ENCODE results near the gene CASR.
"Not testable (repeated sequence)": the region's sequence is repeated elsewhere in the genome, so short reads cannot be mapped to it uniquely, and the experiment has no call there.

Gene CASR, protein sequence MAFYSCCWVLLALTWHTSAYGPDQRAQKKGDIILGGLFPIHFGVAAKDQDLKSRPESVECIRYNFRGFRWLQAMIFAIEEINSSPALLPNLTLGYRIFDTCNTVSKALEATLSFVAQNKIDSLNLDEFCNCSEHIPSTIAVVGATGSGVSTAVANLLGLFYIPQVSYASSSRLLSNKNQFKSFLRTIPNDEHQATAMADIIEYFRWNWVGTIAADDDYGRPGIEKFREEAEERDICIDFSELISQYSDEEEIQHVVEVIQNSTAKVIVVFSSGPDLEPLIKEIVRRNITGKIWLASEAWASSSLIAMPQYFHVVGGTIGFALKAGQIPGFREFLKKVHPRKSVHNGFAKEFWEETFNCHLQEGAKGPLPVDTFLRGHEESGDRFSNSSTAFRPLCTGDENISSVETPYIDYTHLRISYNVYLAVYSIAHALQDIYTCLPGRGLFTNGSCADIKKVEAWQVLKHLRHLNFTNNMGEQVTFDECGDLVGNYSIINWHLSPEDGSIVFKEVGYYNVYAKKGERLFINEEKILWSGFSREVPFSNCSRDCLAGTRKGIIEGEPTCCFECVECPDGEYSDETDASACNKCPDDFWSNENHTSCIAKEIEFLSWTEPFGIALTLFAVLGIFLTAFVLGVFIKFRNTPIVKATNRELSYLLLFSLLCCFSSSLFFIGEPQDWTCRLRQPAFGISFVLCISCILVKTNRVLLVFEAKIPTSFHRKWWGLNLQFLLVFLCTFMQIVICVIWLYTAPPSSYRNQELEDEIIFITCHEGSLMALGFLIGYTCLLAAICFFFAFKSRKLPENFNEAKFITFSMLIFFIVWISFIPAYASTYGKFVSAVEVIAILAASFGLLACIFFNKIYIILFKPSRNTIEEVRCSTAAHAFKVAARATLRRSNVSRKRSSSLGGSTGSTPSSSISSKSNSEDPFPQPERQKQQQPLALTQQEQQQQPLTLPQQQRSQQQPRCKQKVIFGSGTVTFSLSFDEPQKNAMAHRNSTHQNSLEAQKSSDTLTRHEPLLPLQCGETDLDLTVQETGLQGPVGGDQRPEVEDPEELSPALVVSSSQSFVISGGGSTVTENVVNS

DNA sequence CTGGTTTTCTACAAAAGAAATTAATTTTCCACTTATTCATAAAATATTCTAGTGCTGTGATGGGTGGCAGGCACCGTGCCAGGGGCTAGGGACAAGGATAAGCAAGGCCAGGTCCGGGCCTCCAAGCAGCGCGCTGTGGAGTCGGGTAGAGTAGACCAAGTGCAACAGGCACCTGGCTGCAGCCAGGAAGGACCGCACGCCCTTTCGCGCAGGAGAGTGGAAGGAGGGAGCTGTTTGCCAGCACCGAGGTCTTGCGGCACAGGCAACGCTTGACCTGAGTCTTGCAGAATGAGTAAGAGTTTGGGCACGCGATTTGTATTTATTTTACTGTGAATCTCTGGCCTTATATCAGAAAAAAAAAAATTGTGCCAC is at the start of gene CASR:
TSS of gene CASR (plus strand) at position 148 of the 372 bp plus-strand sequence. CDS start 70,522 bp downstream, outside the sequence.
- Histone ChIP-seq H3K27ac (no peak within 1 kb of the TSS), H3K4me1 (ENCODE audit: control insufficient read depth in 1 of 2, insufficient read depth in 1 of 2, low read depth in 1 of 2, low read length in 1 of 2) (peaks cover 6 to 12% of the 10 kb centered on the region in 2 experiments), H3K27me3 (peaks cover 100% of the 10 kb centered on the region), H3K36me3 (no peaks in the 10 kb centered on the region), H3K9me3 (no peaks in the 10 kb centered on the region), H3K4me3 (ENCODE audit: low read depth in 1 of 2, low read length in 1 of 2) (peak within 1 kb of the TSS; percentile 28 to 38)
- TF ChIP-seq, protein P1, sequence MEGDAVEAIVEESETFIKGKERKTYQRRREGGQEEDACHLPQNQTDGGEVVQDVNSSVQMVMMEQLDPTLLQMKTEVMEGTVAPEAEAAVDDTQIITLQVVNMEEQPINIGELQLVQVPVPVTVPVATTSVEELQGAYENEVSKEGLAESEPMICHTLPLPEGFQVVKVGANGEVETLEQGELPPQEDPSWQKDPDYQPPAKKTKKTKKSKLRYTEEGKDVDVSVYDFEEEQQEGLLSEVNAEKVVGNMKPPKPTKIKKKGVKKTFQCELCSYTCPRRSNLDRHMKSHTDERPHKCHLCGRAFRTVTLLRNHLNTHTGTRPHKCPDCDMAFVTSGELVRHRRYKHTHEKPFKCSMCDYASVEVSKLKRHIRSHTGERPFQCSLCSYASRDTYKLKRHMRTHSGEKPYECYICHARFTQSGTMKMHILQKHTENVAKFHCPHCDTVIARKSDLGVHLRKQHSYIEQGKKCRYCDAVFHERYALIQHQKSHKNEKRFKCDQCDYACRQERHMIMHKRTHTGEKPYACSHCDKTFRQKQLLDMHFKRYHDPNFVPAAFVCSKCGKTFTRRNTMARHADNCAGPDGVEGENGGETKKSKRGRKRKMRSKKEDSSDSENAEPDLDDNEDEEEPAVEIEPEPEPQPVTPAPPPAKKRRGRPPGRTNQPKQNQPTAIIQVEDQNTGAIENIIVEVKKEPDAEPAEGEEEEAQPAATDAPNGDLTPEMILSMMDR (IDR thresholded peaks at IDR 0.05), result no peak

DNA sequence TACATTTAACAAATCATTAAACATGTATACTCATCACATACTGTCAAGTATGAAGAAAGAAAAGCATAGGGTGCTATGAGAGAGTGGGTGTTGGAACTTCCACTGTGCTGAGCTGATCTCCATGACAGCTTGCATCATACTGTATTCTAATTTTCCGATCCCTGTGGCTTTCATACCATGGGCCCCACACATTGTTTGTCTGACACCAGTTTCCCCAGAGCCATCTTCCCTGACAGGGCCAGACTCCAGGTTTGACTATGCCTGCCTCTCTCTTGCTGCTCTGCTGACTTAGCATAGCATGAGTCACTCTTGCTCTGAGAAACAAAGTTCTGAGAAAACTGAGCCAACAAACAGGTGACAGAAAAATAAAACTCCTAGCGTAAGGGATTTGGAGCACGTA is 37.0 kb upstream of the CASR start:
- H3K27me3 ChIP-seq, result no peaks in the 10 kb centered on the region
- no peaks in the 10 kb centered on the region for H3K36me3 ChIP-seq
- no peak overlapping the region for H3K27ac ChIP-seq
- H3K9me3 ChIP-seq, result no peaks in the 10 kb centered on the region
- TF ChIP-seq, protein P1 (IDR thresholded peaks at IDR 0.05), result no peak
- no peaks in the 10 kb centered on the region for H3K4me1 ChIP-seq (ENCODE audit: control insufficient read depth in 1 of 2, insufficient read depth in 1 of 2, low read depth in 1 of 2, low read length in 1 of 2)
- no peak overlapping the region for H3K4me3 ChIP-seq (ENCODE audit: low read depth in 1 of 2, low read length in 1 of 2)

DNA sequence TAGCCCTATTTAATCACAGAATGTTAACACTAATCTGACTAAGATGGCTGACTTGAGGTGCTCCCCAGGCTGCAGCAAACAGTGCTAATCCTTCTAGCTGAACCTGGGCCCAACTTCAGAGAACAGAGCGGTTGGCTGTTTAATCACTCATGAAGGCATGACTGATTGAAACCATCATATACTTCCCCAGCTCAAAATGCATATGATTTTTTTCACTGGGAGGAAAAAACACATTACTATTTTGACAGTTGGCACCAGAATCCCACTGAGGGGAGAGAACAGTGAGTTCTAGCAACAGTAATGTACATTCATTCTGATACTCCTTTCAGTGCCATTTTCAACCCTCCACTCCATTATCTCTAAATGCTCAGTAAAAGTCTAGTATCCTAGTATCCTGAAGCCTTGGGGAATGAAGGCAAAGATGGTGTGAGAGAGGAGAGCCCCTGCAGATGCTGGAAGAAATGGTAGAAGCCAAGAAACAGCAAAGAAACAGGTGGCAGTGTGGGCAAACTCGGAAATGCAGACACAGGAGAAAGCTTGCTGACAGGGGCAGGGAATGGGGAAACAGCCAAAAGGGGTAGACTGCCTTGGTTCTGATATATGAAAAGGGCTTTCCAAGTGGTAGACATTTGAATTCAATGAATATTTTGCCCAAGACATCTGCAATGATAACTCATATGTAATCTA is 34.4 kb upstream of the CASR start:
- no peaks in the 10 kb centered on the region for H3K36me3 ChIP-seq
- no peaks in the 10 kb centered on the region for H3K4me1 ChIP-seq (ENCODE audit: control insufficient read depth in 1 of 2, insufficient read depth in 1 of 2, low read depth in 1 of 2, low read length in 1 of 2)
- H3K27me3 ChIP-seq, result no peaks in the 10 kb centered on the region
- no peak overlapping the region for H3K27ac ChIP-seq
- TF ChIP-seq, protein P1 (IDR thresholded peaks at IDR 0.05), result no peak
- no peak overlapping the region for H3K4me3 ChIP-seq (ENCODE audit: low read depth in 1 of 2, low read length in 1 of 2)
- H3K9me3 ChIP-seq, result no peaks in the 10 kb centered on the region

DNA sequence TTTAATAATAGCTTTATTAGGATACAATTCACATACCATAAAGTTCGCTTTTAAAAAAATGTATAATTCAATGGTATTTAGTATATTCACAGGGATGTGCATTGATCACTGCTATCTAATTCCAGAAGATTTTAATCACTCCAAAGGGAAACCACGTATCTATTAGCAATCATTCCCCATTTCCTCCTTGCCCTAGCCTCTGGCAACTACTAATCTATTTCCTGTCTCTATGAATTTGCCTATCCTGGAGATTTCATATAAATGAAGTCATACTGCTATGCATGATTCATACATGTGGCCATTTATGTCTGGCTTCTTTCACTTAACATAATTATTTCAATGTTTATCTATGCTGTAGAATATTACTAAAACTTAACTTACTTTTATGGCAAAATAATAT is 32.0 kb upstream of the CASR start:
- TF ChIP-seq, protein P1 (IDR thresholded peaks at IDR 0.05), result no peak
- no peak overlapping the region for H3K27ac ChIP-seq
- H3K27me3 ChIP-seq, result no peaks in the 10 kb centered on the region
- no peaks in the 10 kb centered on the region for H3K36me3 ChIP-seq
- peaks cover 5% of the 10 kb centered on the region for H3K9me3 ChIP-seq
- H3K4me3 ChIP-seq (ENCODE audit: low read depth in 1 of 2, low read length in 1 of 2), result no peak overlapping the region
- H3K4me1 ChIP-seq (ENCODE audit: control insufficient read depth in 1 of 2, insufficient read depth in 1 of 2, low read depth in 1 of 2, low read length in 1 of 2), result no peaks in the 10 kb centered on the region

DNA sequence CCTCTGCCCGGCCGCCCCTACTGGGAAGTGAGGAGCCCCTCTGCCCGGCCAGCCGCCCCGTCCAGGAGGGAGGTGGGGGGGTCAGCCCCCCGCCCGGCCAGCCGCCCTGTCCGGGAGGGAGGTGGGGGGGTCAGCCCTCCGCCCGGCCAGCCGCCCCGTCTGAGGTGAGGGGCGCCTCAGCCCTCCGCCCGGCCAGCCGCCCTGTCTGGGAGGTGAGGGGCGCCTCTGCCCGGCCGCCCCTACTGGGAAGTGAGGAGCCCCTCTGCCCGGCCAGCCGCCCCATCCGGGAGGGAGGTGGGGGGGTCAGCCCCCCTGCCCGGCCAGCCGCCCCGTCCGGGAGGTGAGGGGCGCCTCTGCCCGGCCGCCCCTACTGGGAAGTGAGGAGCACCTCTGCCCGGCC is 18.5 kb upstream of the CASR start:
- H3K27me3 ChIP-seq; H3K36me3 ChIP-seq; H3K27ac ChIP-seq; H3K4me3 ChIP-seq (ENCODE audit: low read depth in 1 of 2, low read length in 1 of 2); H3K9me3 ChIP-seq: not testable (repeated sequence)
- peaks cover 8 to 11% of the 10 kb centered on the region in 2 experiments for H3K4me1 ChIP-seq (ENCODE audit: control insufficient read depth in 1 of 2, insufficient read depth in 1 of 2, low read depth in 1 of 2, low read length in 1 of 2)
